HUES48 (cell line): Measurements from ENCODE around the gene LRRC10B.

Experiments
- H3K27ac ChIP-seq: one replicate; pipeline ENCODE4 v1.7.0; 2013; ENCODE audit warnings: low read depth, low read length, inconsistent platforms
- H3K27me3 ChIP-seq: 2 replicates; pipeline ENCODE4 v1.6.1; 2013; ENCODE audit warnings: mild to moderate bottlenecking, low read length; ENCODE audit not compliant: control insufficient read depth, insufficient read depth
- H3K36me3 ChIP-seq: 2 replicates; pipeline ENCODE4 v1.6.1; 2013; ENCODE audit warnings: low read length; ENCODE audit not compliant: control insufficient read depth, insufficient read depth
- H3K4me1 ChIP-seq: 2 replicates; pipeline ENCODE4 v1.6.1; 2013; ENCODE audit warnings: mild to moderate bottlenecking, low read length; ENCODE audit not compliant: control insufficient read depth, insufficient read depth
- H3K4me3 ChIP-seq: 2 replicates; pipeline ENCODE4 v1.5.1; 2013; ENCODE audit warnings: mild to moderate bottlenecking, low read depth, low read length
- H3K9ac ChIP-seq: 2 replicates; pipeline ENCODE4 v1.6.1; 2013; ENCODE audit warnings: mild to moderate bottlenecking, low read depth, low read length, moderate library complexity
- H3K9me3 ChIP-seq: 2 replicates; pipeline ENCODE4 v1.6.1; 2013; ENCODE audit warnings: low read length; ENCODE audit not compliant: control insufficient read depth, insufficient read depth

The LRRC10B gene

DNA sequence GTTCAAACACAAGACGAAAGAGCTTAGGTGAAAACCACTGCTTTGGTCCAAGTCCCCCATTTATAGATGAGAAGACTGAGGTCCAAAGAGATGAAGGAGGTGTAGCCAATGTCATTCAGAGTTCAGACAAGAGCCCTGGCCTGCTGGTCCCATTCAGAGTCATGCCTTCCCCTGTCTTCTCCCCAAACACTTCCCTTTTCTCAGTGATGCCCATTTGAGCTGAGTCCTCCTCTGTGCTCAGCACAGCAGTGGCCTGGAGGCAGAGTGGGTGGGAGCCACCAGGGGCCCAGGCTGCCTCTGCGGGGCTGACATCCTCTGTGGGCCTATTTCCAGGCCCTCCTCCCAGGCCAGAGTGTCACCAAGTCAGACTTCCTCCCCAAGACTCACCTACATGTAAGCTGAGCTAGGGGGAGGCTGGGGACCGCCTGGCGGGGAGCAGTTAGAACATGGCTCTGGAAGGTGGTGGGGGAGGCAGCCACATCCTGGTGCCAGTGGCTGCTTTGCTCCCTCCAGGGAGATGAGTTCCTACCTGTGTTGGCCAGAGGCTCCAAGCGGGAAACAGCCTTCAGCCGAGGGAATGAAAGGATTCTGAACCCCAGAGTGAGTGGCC, 22.4 kb upstream of the LRRC10B start:
- no peak overlapping the region for H3K4me3 ChIP-seq
- H3K4me1 ChIP-seq: peaks cover 24% of the 10 kb centered on the region
- H3K9ac ChIP-seq: no peak overlapping the region
- H3K27ac ChIP-seq: no peak overlapping the region
- H3K9me3 ChIP-seq: no peaks in the 10 kb centered on the region
- H3K27me3 ChIP-seq: no peaks in the 10 kb centered on the region; the same call in 1 of the 2 replicates
- no peaks in the 10 kb centered on the region for H3K36me3 ChIP-seq

DNA sequence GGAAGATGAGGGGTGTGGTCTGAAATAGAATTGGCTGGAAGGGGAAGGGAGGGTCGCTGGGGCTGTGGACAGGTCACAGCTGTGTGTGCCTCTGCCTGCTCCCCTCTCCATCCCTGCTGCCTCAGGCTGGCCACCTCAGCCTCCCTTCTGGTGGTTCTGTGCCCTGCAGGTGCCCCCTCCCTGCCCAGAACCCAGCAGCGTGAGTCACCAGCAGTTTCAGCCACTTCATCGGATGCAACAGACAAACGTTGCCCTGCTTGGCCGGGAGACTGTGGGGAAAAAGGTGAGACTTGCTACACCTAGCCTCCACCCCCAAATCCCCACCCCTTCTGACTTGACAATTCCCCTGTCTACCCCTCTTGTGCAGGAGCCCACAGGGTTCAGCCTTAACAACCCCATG, 21.8 kb upstream of the LRRC10B start:
- H3K4me3 ChIP-seq: no peak overlapping the region
- no peaks in the 10 kb centered on the region for H3K36me3 ChIP-seq
- no peaks in the 10 kb centered on the region; the same call in 1 of the 2 replicates for H3K27me3 ChIP-seq
- H3K9me3 ChIP-seq: no peaks in the 10 kb centered on the region
- peaks cover 18% of the 10 kb centered on the region for H3K4me1 ChIP-seq
- no peak overlapping the region for H3K9ac ChIP-seq
- H3K27ac ChIP-seq: no peak overlapping the region

DNA sequence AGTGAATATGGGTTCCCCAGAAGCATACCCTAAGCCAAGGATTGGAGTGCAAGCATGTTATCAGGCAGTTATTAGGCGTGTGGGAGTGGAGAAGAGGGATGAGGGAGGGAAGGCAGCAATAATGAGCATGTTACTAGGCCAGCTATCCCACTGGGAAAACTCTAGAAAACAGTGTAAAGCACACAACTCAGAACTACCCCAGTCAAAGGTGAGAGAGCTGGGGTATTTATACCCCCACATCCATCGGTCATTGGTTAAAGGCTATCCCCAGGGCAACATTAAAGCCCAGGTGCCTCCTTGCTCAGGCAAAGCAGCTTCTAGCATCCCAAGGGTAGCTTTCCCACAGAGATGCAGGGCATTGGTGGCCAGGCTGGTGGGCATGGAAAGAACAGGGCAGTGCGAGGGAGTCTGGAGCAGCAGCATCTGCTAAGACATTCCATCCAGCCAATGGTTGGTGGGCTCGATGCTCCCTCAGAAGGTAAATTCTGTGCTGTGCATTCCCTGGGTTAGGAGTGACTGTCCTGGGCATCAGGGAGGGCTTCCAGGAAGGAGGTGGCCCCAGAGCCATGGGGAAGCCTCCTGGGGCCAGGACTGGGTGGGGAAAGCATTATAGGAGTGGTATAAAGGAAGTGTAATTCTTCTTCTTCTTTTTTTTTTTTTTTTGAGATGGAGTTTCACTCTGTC, 21.1 kb upstream of the LRRC10B start:
- Histone ChIP-seq H3K9ac (no peak overlapping the region), H3K4me1 (peaks cover 14% of the 10 kb centered on the region), H3K4me3 (no peak overlapping the region), H3K36me3 (no peaks in the 10 kb centered on the region), H3K27ac (no peak overlapping the region), H3K27me3 (no peaks in the 10 kb centered on the region; the same call in 1 of the 2 replicates), H3K9me3 (no peaks in the 10 kb centered on the region)

DNA sequence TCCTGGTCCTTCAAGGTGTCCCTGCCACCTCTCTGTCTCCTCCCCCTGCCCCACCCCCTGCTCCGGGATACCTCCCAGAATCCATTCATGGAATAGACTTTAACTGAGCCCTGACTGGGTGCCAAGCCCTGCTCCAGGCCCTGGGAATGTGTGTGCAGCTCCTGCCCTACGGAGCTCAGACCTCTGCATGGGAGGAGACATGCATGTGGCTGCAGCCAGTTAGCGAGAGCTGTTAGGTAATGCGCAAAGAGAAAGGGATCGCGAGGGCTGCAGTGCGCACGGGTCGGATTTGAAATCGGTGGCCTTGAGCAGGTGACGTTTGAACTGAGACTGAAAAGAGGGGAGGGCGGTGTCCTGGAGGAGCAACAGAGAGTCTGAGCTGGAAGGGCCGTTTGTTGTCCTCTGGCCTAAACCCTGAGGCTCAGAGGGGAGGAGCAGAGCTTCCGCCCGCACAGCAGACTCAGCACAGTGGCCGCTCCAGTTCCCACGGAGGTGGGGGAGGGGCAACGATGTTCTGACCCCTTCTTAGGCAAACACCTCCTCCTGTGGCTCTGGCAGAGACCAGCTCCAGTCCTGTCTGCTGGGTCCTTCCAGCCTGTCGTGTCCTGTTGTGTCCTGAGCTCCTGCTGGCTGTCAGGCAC, 19.8 kb upstream of the LRRC10B start:
- Histone ChIP-seq H3K27ac (no peak overlapping the region), H3K4me3 (0 out of 2 replicates have a peak overlapping the region, but pooled peaks have one; percentile 2), H3K9ac (no peak overlapping the region), H3K4me1 (peaks cover 14% of the 10 kb centered on the region), H3K9me3 (no peaks in the 10 kb centered on the region), H3K27me3 (no peaks in the 10 kb centered on the region; the same call in 1 of the 2 replicates), H3K36me3 (no peaks in the 10 kb centered on the region)

GRCh38 chr11:61489833-61490721, 18.5 kb upstream of the LRRC10B start:
- H3K9ac ChIP-seq: no peak overlapping the region
- no peak overlapping the region for H3K27ac ChIP-seq
- H3K4me3 ChIP-seq: no peak overlapping the region
- no peaks in the 10 kb centered on the region for H3K9me3 ChIP-seq
- no peaks in the 10 kb centered on the region for H3K36me3 ChIP-seq
- no peaks in the 10 kb centered on the region; the same call in 1 of the 2 replicates for H3K27me3 ChIP-seq
- H3K4me1 ChIP-seq: peaks cover 14% of the 10 kb centered on the region

DNA sequence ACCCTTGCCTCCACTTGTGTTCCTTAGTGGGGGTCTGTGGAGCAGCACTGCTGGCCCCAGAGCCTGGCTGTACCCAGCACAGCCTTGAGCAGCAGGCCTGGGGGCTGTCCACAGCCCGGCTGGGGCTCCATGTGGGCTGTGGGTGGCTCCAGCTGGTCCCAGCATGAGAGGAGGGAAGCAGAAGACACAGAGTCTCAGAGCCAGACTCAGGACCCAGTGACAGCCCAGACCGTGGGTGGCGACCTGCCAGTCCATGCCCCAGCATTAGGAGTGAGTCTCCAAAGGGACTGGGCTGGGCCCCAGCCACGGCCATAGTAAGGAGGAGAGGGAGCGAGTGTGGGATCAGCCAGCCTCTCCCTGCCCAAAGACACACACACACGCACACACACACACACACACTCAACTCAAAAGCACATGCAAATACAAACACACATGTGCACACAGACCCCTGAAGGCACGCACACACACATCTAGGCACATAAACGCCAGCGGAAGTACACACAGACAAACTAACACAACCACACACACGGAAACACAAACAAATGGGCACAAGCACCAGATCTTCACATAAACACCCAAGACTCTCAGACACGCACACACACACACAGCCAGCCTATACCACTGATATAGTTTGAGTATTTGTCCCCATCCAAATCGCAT, 16.7 kb upstream of the LRRC10B start:
- Histone ChIP-seq H3K27me3 (no peaks in the 10 kb centered on the region; the same call in 1 of the 2 replicates), H3K9ac (no peak overlapping the region), H3K9me3 (no peaks in the 10 kb centered on the region), H3K36me3 (no peaks in the 10 kb centered on the region), H3K27ac (no peak overlapping the region), H3K4me3 (no peak overlapping the region), H3K4me1 (peaks cover 14% of the 10 kb centered on the region)

- Histone ChIP-seq H3K27me3 (peaks cover 7% of the 10 kb centered on the region), H3K9me3 (no peaks in the 10 kb centered on the region), H3K4me1 (peaks cover 4% of the 10 kb centered on the region), H3K9ac (no peak overlapping the region), H3K4me3 (no peak overlapping the region), H3K36me3 (no peaks in the 10 kb centered on the region), H3K27ac (no peak overlapping the region)
Observed at GRCh38 chr11:61494381-61494961, 14.1 kb upstream of the LRRC10B start.

GRCh38 chr11:61495801-61496601, 12.5 kb upstream of the LRRC10B start:
- Histone ChIP-seq H3K4me3 (no peak overlapping the region), H3K9ac (no peak overlapping the region), H3K36me3 (no peaks in the 10 kb centered on the region)

GRCh38 chr11:61496602-61497400, 11.7 kb upstream of the LRRC10B start:
- H3K4me3 ChIP-seq: no peak overlapping the region
- no peak overlapping the region for H3K27ac ChIP-seq
- peaks cover 7% of the 10 kb centered on the region for H3K27me3 ChIP-seq
- peaks cover 10% of the 10 kb centered on the region for H3K4me1 ChIP-seq
- no peak overlapping the region for H3K9ac ChIP-seq
- no peaks in the 10 kb centered on the region for H3K36me3 ChIP-seq
- H3K9me3 ChIP-seq: no peaks in the 10 kb centered on the region

More at GRCh38 chr11:61495801-61496601, 12.5 kb upstream of the LRRC10B start:
- peaks cover 7% of the 10 kb centered on the region for H3K27me3 ChIP-seq
- H3K9me3 ChIP-seq: no peaks in the 10 kb centered on the region
- H3K4me1 ChIP-seq: peaks cover 10% of the 10 kb centered on the region
- H3K27ac ChIP-seq: no peak overlapping the region
